HL-60 (cell line): Measurements from ENCODE around the gene LEMD3.

Source experiments
- DNase-seq, 2 experiments: peaks; one replicate each; pipeline ENCODE4 v3.0.0-alpha.2; 2010 to 2020; ENCODE audit warnings: low read depth in 1 of 2, low spot score in 1 of 2
- H3K27ac ChIP-seq: fragments of 250-450 bp; sonication (Bioruptor Pico); replicated peaks from 2 replicates; pipeline ENCODE4 v1.5.1; 2020; ENCODE audit warnings: mild to moderate bottlenecking, moderate library complexity
- H3K27me3 ChIP-seq: fragments of 250-450 bp; sonication (Bioruptor Pico); 2 replicates; pipeline ENCODE4 v1.5.1; 2021; ENCODE audit warnings: mild to moderate bottlenecking, moderate library complexity; ENCODE audit not compliant: insufficient read depth, poor library complexity, severe bottlenecking
- H3K4me3 ChIP-seq: replicated peaks from 2 replicates; pipeline ENCODE4 v1.5.1; 2011; ENCODE audit warnings: mild to moderate bottlenecking, control low read depth, low read length; ENCODE audit not compliant: insufficient read depth
- GABPA ChIP-seq: IDR thresholded peaks from 2 replicates; pipeline ENCODE4 v1.6.1; 2012; ENCODE audit warnings: low read depth
- POLR2AphosphoS5 ChIP-seq: IDR thresholded peaks from 2 replicates; pipeline ENCODE4 v1.6.1; 2012; ENCODE audit warnings: low read depth
- SPI1 ChIP-seq: IDR thresholded peaks from 2 replicates; pipeline ENCODE4 v1.6.1; 2012; ENCODE audit warnings: low read depth, mild to moderate bottlenecking, borderline replicate concordance
- TF ChIP-seq, protein P1 (sequence below): IDR thresholded peaks from one replicate; pipeline ENCODE4 v1.5.1; 2011; ENCODE audit warnings: low read length, control low read depth, inconsistent platforms; ENCODE audit not compliant: insufficient read depth
- TF ChIP-seq, protein P2 (sequence below): IDR thresholded peaks from 2 replicates; pipeline ENCODE4 v1.6.1; 2012; ENCODE audit warnings: low read depth; ENCODE audit not compliant: insufficient replicate concordance

The LEMD3 gene

DNA sequence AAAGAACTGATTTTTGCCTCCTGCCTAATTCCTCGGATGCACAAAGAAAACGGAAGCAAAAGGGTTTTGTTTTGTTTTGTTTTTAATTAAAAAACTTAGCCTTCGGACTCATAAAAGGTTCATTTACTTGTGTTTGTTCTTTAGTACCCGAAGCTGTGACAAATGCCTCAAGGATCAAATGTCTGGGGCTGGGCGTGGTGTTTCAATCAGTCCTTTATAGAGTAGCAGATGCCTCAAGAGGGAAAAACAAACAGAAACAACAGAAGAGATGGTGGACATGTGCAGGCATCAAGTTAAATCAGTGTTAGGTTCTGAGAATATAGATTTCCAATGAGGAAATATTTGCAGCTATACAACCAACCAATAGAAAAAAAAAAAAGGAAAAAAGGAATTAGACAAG lies 46.7 kb upstream of the LEMD3 start:
- Histone ChIP-seq H3K4me3 (no peak overlapping the region), H3K27ac (no peak overlapping the region), H3K27me3 (peaks cover 30% of the 10 kb centered on the region)
- DNase-seq, result no peak
- no peak for TF ChIP-seq SPI1
- TF ChIP-seq, protein P1, sequence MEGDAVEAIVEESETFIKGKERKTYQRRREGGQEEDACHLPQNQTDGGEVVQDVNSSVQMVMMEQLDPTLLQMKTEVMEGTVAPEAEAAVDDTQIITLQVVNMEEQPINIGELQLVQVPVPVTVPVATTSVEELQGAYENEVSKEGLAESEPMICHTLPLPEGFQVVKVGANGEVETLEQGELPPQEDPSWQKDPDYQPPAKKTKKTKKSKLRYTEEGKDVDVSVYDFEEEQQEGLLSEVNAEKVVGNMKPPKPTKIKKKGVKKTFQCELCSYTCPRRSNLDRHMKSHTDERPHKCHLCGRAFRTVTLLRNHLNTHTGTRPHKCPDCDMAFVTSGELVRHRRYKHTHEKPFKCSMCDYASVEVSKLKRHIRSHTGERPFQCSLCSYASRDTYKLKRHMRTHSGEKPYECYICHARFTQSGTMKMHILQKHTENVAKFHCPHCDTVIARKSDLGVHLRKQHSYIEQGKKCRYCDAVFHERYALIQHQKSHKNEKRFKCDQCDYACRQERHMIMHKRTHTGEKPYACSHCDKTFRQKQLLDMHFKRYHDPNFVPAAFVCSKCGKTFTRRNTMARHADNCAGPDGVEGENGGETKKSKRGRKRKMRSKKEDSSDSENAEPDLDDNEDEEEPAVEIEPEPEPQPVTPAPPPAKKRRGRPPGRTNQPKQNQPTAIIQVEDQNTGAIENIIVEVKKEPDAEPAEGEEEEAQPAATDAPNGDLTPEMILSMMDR, result no peak
- TF ChIP-seq GABPA, result no peak
- no peak for TF ChIP-seq POLR2AphosphoS5
- TF ChIP-seq, protein P2, sequence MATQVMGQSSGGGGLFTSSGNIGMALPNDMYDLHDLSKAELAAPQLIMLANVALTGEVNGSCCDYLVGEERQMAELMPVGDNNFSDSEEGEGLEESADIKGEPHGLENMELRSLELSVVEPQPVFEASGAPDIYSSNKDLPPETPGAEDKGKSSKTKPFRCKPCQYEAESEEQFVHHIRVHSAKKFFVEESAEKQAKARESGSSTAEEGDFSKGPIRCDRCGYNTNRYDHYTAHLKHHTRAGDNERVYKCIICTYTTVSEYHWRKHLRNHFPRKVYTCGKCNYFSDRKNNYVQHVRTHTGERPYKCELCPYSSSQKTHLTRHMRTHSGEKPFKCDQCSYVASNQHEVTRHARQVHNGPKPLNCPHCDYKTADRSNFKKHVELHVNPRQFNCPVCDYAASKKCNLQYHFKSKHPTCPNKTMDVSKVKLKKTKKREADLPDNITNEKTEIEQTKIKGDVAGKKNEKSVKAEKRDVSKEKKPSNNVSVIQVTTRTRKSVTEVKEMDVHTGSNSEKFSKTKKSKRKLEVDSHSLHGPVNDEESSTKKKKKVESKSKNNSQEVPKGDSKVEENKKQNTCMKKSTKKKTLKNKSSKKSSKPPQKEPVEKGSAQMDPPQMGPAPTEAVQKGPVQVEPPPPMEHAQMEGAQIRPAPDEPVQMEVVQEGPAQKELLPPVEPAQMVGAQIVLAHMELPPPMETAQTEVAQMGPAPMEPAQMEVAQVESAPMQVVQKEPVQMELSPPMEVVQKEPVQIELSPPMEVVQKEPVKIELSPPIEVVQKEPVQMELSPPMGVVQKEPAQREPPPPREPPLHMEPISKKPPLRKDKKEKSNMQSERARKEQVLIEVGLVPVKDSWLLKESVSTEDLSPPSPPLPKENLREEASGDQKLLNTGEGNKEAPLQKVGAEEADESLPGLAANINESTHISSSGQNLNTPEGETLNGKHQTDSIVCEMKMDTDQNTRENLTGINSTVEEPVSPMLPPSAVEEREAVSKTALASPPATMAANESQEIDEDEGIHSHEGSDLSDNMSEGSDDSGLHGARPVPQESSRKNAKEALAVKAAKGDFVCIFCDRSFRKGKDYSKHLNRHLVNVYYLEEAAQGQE, result no peak

GRCh38 chr12:65123435-65124063 lies 45.8 kb upstream of the LEMD3 start:
- peak; percentile 13 to 49 for DNase-seq
- Histone ChIP-seq H3K27me3 (peaks cover 26% of the 10 kb centered on the region), H3K4me3 (no peak overlapping the region), H3K27ac (no peak overlapping the region)
- TF ChIP-seq GABPA, result no peak
- TF ChIP-seq, protein P1, result peak; percentile 6

GRCh38 chr12:65125247-65125646 lies 44.1 kb upstream of the LEMD3 start:
- TF ChIP-seq, protein P1, result no peak
- peak; percentile 96 for TF ChIP-seq SPI1
- peak in 1 of 2 experiments; percentile 17 for DNase-seq
- Histone ChIP-seq H3K27me3 (peaks cover 12% of the 10 kb centered on the region), H3K4me3 (no peak overlapping the region), H3K27ac (no peak overlapping the region)

- Histone ChIP-seq H3K27ac (no peak overlapping the region), H3K27me3 (peaks cover 5% of the 10 kb centered on the region), H3K4me3 (no peak overlapping the region)
- DNase-seq, result no peak
- TF ChIP-seq, protein P1, result no peak
- TF ChIP-seq GABPA (no peak), SPI1 (no peak), POLR2AphosphoS5 (no peak)
- TF ChIP-seq, protein P2, result no peak
Observed at GRCh38 chr12:65125975-65126374, 43.4 kb upstream of the LEMD3 start.
